Erythroblast (primary cell): ENCODE measurements around the gene ACVR1B.

ENCODE experiments used
- GATA1 ChIP-seq: IDR thresholded peaks from 2 replicates; pipeline ENCODE4 v1.6.1; 2011; ENCODE audit warnings: low read depth, mild to moderate bottlenecking, control low read depth, low read length, moderate library complexity
- POLR2A ChIP-seq: IDR thresholded peaks from 2 replicates; pipeline ENCODE4 v1.6.1; 2011; ENCODE audit warnings: mild to moderate bottlenecking, low read length

GRCh38 chr12:52009081-52009751 is 57.7 kb downstream of the ACVR1B start:
- TF ChIP-seq POLR2A: no peak
- no peak for TF ChIP-seq GATA1
